K562 (cell line): ENCODE data around the gene FFAR1. TPM values are rescaled to one million over a fixed set of nuclear protein-coding genes. Genes with fewer than 3 reads are reported as not detected.

Experiments used
- ARHGAP35 ChIP-seq: fragments of 450-650 bp; IDR thresholded peaks from 2 replicates; pipeline ENCODE4 v1.6.1; 2018; ENCODE audit not compliant: partially characterized antibody
- CBFA2T2 ChIP-seq: fragments of 450-650 bp; conservative IDR thresholded peaks from 2 replicates; pipeline ENCODE4 v1.6.1; 2017; ENCODE audit warnings: mild to moderate bottlenecking
- CHD1 ChIP-seq: fragments of 200-600 bp; sonication (generic); IDR thresholded peaks from one replicate; pipeline ENCODE4 v1.6.1; 2012; ENCODE audit warnings: mild to moderate bottlenecking, moderate library complexity, low read length, inconsistent platforms
- FOXM1 ChIP-seq, 2 experiments: fragments of 450-650 bp in 1 of 2; sonication (generic) in 1 of 2; formaldehyde crosslinking in 1 of 2; IDR thresholded peaks; 2 replicates each; pipeline versions ENCODE4 v1.6.1 to v1.9.0; 2017 to 2022; ENCODE audit warnings: low read depth in 2 of 2, mild to moderate bottlenecking in 2 of 2, missing genetic modification reagents in 1 of 2, moderate library complexity in 1 of 2
- MED1 ChIP-seq: sonication (generic); formaldehyde crosslinking; IDR thresholded peaks from 2 replicates; pipeline ENCODE4 v1.8.1; 2023; ENCODE audit warnings: missing genetic modification reagents, borderline replicate concordance
- MTA2 ChIP-seq: fragments of 450-650 bp; IDR thresholded peaks from 2 replicates; pipeline ENCODE4 v1.6.1; 2016; ENCODE audit warnings: low read depth
- NCOA2 ChIP-seq, 2 experiments: fragments of 450-650 bp; IDR thresholded peaks; 2 replicates each; pipeline ENCODE4 v1.6.1; 2018; ENCODE audit warnings: mild to moderate bottlenecking in 2 of 2, moderate library complexity in 1 of 2; ENCODE audit not compliant: partially characterized antibody in 2 of 2
- OTX1 ChIP-seq: fragments of 450-650 bp; formaldehyde crosslinking; IDR thresholded peaks from 2 replicates; pipeline ENCODE4 v1.4.0; 2022; ENCODE audit warnings: mild to moderate bottlenecking
- PHTF2 ChIP-seq: fragments of 250-450 bp; sonication (Bioruptor Pico); IDR thresholded peaks from 2 replicates; pipeline ENCODE4 v1.5.0; 2021; ENCODE audit warnings: mild to moderate bottlenecking
- SPI1 ChIP-seq: IDR thresholded peaks from 2 replicates; pipeline ENCODE4 v1.6.1; 2011; ENCODE audit warnings: low read depth, low read length, control low read depth, borderline replicate concordance
- STAG1 ChIP-seq: sonication (generic); formaldehyde crosslinking; IDR thresholded peaks from 2 replicates; pipeline ENCODE4 v1.5.0; 2020; ENCODE audit warnings: missing genetic modification reagents, borderline replicate concordance
- STAT5A ChIP-seq: IDR thresholded peaks from 2 replicates; pipeline ENCODE4 v1.6.1; 2012; ENCODE audit warnings: low read length, inconsistent platforms, borderline replicate concordance
- ZBTB8A ChIP-seq: fragments of 450-650 bp; IDR thresholded peaks from 2 replicates; pipeline ENCODE4 v1.6.1; 2018; ENCODE audit warnings: mild to moderate bottlenecking, moderate library complexity; ENCODE audit not compliant: partially characterized antibody
- ZFP30 ChIP-seq: fragments of 250-450 bp; sonication (Bioruptor Pico); IDR thresholded peaks from 2 replicates; pipeline ENCODE4 v1.8.0; 2022; ENCODE audit warnings: moderate library complexity, mild to moderate bottlenecking, inconsistent platforms, borderline replicate concordance
- ZFPM2 ChIP-seq: fragments of 250-450 bp; sonication (Bioruptor Pico); IDR thresholded peaks from 2 replicates; pipeline ENCODE4 v1.5.1; 2022; ENCODE audit warnings: mild to moderate bottlenecking
- ZNF140 ChIP-seq: fragments of 250-450 bp; sonication (Bioruptor Pico); IDR thresholded peaks from 2 replicates; pipeline ENCODE4 v1.8.0; 2021; ENCODE audit warnings: moderate library complexity, mild to moderate bottlenecking, inconsistent platforms
- ZNF175 ChIP-seq: fragments of 200-800 bp; sonication (Bioruptor generic); IDR thresholded peaks from 2 replicates; pipeline ENCODE4 v1.6.1; 2016; ENCODE audit warnings: low read depth, mild to moderate bottlenecking, missing genetic modification characterization, missing compliant biosample characterization
- ZSCAN29 ChIP-seq: fragments of 450-650 bp; IDR thresholded peaks from 2 replicates; pipeline ENCODE4 v1.6.1; 2017
- polyA plus RNA-seq, 8 experiments: library from polyadenylated mRNA; depleted of rRNA in 4 of 8; stranded (reverse) in 5 of 8; unstranded in 3 of 8; fragments of >200 nt; fragmentation: Nextera tagmentation in 2 of 8; fragmentation: Illumina TruSeq in 1 of 8; extraction: Ambion mirVana in 2 of 8; extraction: Trizol in 1 of 8; gene quantifications; 2 replicates each; pipeline versions ENCODE4 v1.2.1 to v1.2.3, GENCODE V29; 2011 to 2014; ENCODE audit warnings: inconsistent platforms in 1 of 8, missing spikeins in 1 of 8
- total RNA-seq, 7 experiments: library from RNA; depleted of rRNA in 6 of 7; stranded (reverse); fragments of >200 nt in 6 of 7; fragmentation: Illumina TruSeq in 2 of 7; extraction: Trizol in 2 of 7; gene quantifications; 2 replicates each; pipeline versions ENCODE4 v1.2.1 to v1.2.3, GENCODE V29; 2011 to 2021; ENCODE audit warnings: low replicate concordance in 1 of 7
- TF ChIP-seq, protein P1 (sequence below), 2 experiments: fragments of 200-800 bp in 1 of 2; sonication (Bioruptor generic) in 1 of 2; sonication (generic) in 1 of 2; formaldehyde crosslinking in 1 of 2; IDR thresholded peaks in 1 of 2; conservative IDR thresholded peaks in 1 of 2; 2 replicates each; pipeline versions ENCODE4 v1.5.0 to v1.6.1; 2016 to 2020; ENCODE audit warnings: missing compliant biosample characterization in 1 of 2, missing genetic modification characterization in 1 of 2, missing genetic modification reagents in 1 of 2
- TF ChIP-seq, protein P2 (sequence below): fragments of 450-650 bp; formaldehyde crosslinking; conservative IDR thresholded peaks from 2 replicates; pipeline ENCODE4 v1.4.0; 2022; ENCODE audit warnings: mild to moderate bottlenecking, missing genetic modification characterization
- TF ChIP-seq, protein P3 (sequence below): sonication (generic); formaldehyde crosslinking; IDR thresholded peaks from 2 replicates; pipeline ENCODE4 v1.8.1; 2023; ENCODE audit warnings: missing genetic modification reagents, mild to moderate bottlenecking, borderline replicate concordance

Gene FFAR1
- total and polyA plus RNA-seq, 9 of the 15 experiments (the other 6 are each of a cell fraction or from before 2014, with no cell fraction given): not detected

DNA sequence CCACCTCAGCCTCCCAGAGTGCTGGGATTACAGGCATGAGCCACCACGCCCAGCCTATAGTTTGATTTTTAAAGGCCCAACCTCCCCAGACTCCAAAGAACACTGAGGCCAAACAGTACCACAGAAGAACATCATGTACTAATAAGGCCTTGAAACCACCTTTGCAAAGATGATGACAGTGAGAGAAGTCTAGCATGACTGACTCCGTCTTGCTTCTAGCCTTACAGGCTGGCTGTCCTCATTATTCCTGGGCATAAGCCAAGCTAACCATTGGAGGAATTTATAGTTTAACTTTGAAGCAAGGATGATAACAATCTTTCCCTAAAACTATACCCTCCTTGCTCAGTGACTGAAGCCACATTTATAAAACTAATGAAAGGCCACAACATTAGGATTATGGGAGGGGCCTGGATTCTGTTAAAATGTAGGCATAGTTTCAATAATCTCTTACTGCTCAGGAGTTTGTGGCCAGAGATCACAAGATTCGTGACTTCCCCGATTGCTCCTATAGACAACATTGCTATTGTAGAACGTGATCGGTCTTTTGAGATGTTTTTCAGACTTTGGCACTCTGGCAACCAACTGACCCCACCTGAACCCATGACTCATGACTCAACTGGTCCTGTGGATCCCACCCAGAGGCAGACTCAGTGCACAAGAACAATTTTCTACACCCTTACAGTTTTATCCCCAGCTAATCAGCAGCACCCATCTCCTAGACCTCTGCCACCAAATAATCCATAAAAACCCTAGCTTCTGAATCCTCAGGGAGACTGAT is 40.8 kb downstream of the FFAR1 start (continued):
- TF ChIP-seq, protein P1, sequence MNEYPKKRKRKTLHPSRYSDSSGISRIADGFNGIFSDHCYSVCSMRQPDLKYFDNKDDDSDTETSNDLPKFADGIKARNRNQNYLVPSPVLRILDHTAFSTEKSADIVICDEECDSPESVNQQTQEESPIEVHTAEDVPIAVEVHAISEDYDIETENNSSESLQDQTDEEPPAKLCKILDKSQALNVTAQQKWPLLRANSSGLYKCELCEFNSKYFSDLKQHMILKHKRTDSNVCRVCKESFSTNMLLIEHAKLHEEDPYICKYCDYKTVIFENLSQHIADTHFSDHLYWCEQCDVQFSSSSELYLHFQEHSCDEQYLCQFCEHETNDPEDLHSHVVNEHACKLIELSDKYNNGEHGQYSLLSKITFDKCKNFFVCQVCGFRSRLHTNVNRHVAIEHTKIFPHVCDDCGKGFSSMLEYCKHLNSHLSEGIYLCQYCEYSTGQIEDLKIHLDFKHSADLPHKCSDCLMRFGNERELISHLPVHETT (CRISPR knock-in tag; conservative IDR thresholded peaks at IDR 0.05 in 1 of 2, IDR thresholded peaks at IDR 0.05 in 1 of 2): peak in 1 of 2 experiments; percentile 43; a peak in 1 of 4 replicates
- TF ChIP-seq STAT5A: no peak
- TF ChIP-seq ZFP30: no peak
- TF ChIP-seq, protein P2, sequence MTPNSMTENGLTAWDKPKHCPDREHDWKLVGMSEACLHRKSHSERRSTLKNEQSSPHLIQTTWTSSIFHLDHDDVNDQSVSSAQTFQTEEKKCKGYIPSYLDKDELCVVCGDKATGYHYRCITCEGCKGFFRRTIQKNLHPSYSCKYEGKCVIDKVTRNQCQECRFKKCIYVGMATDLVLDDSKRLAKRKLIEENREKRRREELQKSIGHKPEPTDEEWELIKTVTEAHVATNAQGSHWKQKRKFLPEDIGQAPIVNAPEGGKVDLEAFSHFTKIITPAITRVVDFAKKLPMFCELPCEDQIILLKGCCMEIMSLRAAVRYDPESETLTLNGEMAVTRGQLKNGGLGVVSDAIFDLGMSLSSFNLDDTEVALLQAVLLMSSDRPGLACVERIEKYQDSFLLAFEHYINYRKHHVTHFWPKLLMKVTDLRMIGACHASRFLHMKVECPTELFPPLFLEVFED (CRISPR knock-in tag): no peak
- TF ChIP-seq ZBTB8A: no peak
- no peak for TF ChIP-seq ARHGAP35
- TF ChIP-seq ZFPM2 (CRISPR knock-in tag): no peak
- 0 out of 2 replicates have a peak, but pooled peaks have one; percentile 13 for TF ChIP-seq CBFA2T2
- no peak for TF ChIP-seq CHD1
- no peak for TF ChIP-seq MED1 (CRISPR knock-in tag)
- no peak for TF ChIP-seq ZNF140
- TF ChIP-seq STAG1 (CRISPR knock-in tag): no peak
- TF ChIP-seq SPI1: no peak
- no peak for TF ChIP-seq FOXM1 (IDR thresholded peaks at IDR 0.05; ENCODE audit: low read depth)
- TF ChIP-seq FOXM1 (CRISPR knock-in tag; IDR thresholded peaks at IDR 0.05; ENCODE audit: low read depth): no peak
- no peak for TF ChIP-seq NCOA2 (IDR thresholded peaks at IDR 0.05; ENCODE audit: partially characterized antibody in 2 of 2)
- no peak for TF ChIP-seq ZNF175 (CRISPR knock-in tag)
- no peak for TF ChIP-seq OTX1 (CRISPR knock-in tag)
- no peak for TF ChIP-seq ZSCAN29
- TF ChIP-seq, protein P3, sequence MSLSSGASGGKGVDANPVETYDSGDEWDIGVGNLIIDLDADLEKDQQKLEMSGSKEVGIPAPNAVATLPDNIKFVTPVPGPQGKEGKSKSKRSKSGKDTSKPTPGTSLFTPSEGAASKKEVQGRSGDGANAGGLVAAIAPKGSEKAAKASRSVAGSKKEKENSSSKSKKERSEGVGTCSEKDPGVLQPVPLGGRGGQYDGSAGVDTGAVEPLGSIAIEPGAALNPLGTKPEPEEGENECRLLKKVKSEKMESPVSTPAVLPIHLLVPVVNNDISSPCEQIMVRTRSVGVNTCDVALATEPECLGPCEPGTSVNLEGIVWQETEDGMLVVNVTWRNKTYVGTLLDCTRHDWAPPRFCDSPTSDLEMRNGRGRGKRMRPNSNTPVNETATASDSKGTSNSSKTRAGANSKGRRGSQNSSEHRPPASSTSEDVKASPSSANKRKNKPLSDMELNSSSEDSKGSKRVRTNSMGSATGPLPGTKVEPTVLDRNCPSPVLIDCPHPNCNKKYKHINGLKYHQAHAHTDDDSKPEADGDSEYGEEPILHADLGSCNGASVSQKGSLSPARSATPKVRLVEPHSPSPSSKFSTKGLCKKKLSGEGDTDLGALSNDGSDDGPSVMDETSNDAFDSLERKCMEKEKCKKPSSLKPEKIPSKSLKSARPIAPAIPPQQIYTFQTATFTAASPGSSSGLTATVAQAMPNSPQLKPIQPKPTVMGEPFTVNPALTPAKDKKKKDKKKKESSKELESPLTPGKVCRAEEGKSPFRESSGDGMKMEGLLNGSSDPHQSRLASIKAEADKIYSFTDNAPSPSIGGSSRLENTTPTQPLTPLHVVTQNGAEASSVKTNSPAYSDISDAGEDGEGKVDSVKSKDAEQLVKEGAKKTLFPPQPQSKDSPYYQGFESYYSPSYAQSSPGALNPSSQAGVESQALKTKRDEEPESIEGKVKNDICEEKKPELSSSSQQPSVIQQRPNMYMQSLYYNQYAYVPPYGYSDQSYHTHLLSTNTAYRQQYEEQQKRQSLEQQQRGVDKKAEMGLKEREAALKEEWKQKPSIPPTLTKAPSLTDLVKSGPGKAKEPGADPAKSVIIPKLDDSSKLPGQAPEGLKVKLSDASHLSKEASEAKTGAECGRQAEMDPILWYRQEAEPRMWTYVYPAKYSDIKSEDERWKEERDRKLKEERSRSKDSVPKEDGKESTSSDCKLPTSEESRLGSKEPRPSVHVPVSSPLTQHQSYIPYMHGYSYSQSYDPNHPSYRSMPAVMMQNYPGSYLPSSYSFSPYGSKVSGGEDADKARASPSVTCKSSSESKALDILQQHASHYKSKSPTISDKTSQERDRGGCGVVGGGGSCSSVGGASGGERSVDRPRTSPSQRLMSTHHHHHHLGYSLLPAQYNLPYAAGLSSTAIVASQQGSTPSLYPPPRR: no peak
- TF ChIP-seq PHTF2: no peak
- TF ChIP-seq MTA2: peak; percentile 8; the same call in 1 of the 2 replicates
